CD4-positive, alpha-beta T cell treated with Interleukin-12 subunit alpha and Interleukin-12 subunit beta, for 1 hour (primary cell): ENCODE data around the gene OR8G1.
"Not testable (repeated sequence)": the region's sequence is repeated elsewhere in the genome, so short reads cannot be mapped to it uniquely, and the experiment has no call there.

Experiments
- DNase-seq: peaks from one replicate; pipeline ENCODE4 v3.0.0-alpha.2; 2020

Gene OR8G1

DNA sequence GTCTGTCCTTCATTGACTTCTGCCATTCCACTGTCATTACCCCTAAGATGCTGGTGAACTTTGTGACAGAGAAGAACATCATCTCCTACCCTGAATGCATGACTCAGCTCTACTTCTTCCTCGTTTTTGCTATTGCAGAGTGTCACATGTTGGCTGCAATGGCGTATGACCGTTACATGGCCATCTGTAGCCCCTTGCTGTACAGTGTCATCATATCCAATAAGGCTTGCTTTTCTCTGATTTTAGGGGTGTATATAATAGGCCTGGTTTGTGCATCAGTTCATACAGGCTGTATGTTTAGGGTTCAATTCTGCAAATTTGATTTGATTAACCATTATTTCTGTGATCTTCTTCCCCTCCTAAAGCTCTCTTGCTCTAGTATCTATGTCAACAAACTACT lies 9.0 kb downstream of the OR8G1 start:
- not testable (repeated sequence) for DNase-seq

DNA sequence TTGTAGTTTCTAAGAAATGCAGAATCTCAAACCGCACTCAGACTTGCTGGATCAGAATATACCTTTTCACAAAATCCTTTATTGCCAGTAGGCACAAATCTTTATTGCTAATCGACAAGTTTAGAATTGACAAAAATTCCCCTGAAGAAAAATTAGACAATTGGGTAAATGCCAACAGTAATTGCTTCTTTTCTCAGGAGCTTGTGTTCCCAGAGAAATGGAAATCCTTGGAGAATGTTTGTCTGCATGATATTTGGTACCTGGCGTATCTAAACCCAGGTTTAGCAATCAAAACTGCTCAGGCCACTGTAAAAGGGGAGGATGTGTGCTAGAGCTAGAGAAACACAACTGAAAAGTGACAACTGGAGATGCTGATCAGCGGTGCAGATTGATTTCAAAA lies 15.2 kb downstream of the OR8G1 start, which contains the start of gene OR8G5:
OR8G5 (plus strand) TSS at position 301 of the 400 bp plus-strand sequence. CDS start 8,556 bp downstream, outside the sequence.
- DNase-seq: no peak

DNA sequence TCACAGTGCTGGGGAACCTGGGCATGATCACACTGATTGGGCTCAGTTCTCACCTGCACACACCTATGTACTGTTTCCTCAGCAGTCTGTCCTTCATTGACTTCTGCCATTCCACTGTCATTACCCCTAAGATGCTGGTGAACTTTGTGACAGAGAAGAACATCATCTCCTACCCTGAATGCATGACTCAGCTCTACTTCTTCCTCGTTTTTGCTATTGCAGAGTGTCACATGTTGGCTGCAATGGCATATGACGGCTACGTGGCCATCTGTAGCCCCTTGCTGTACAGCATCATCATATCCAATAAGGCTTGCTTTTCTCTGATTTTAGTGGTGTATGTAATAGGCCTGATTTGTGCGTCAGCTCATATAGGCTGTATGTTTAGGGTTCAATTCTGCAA lies 24.1 kb downstream of the OR8G1 start:
- not testable (repeated sequence) for DNase-seq

DNA sequence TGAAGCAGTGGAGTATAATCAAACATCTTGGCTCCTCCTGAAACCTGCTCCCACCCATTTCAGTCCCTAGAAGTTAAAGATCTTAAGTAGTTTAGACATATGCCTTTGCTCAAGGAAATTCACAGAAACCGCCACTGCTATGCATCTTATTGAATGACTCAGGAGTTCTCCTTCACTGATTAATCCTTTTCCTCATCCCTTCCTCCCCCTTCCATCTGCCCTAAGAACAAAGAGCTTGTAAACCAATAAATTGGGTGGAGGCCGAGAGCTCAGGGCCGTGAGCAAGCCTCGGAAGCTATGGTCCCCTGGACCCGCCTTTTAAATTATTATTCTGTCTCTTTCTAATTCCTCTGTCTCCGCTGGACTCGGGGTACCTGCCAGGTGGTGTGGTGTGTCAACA lies 30.0 kb downstream of the OR8G1 start:
- not testable (repeated sequence) for DNase-seq

DNA sequence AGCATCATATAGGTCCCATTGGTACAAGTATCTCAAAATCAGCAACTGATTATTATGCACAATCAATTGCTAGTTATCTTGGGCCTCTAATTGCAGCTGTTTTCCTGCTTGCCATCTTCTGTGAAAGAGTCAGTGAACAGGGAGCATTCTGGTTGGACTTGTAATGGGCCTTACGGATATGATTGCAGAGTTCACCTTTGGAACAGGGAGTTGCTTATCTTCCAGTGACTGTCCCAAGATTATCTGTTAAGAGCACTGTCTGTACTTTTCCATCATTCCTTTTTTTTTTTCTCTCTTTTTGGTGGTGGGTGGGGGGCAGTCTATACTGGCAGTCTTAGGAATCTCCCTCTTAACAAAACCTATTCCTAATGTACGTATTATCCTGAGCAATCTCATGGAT lies 33.1 kb downstream of the OR8G1 start:
- no peak for DNase-seq

DNA sequence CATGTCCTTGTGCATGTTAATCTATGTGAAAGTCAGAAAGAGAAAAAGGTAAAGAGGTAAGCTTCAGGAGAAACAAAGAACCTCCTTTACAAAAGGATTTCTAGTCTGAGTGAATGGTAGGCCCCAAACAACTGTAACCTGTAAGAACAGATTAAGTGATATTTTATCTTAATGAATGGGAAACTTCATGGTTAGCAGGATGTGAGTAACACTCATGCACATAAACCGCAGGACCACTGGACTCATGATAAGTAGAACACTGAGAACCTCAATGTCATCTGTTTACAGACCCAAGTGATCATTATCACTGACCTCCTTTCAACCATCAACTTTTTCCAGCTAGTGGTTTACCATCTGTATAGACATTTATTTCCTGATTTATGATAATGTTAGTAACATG lies 35.2 kb downstream of the OR8G1 start:
- DNase-seq: no peak

DNA sequence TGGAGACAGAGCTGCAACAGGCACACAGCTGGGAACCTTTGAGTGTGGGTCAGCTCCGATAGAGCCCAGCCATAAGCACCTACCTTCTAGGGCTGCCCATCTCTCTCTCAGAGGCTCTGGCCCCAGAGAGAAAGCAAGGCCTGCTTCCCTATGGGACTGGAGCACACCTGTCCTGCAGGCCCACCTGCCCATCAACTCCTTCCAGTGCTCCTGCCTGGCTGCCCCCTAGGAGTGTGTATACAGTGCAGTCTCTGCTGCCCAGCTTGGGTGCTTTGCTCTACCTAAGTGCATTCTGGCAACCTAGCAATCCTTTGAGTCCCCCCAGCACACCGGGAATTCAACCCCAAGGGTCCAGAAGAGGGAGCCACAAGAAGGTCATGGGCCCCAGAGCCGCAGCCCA lies 36.3 kb downstream of the OR8G1 start:
- DNase-seq: no peak

DNA sequence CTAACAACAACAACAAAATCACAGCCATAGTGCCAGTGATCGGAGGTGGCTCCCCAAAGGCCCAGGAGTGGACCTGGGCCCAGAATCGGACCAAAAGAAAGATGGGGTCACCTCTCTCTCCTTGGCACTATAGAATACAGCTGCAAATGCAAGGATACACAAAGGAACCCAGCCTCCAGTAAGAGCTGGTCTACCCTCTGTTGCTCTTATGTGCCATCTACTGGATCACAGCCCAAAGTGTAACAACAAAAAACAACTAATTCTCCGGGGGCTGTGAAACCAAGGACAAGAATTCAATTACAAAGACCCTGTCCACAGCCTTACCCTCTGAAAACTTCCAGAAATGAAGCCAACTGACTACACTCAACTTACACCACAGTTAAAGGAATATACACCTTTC lies 36.9 kb downstream of the OR8G1 start:
- no peak for DNase-seq

DNA sequence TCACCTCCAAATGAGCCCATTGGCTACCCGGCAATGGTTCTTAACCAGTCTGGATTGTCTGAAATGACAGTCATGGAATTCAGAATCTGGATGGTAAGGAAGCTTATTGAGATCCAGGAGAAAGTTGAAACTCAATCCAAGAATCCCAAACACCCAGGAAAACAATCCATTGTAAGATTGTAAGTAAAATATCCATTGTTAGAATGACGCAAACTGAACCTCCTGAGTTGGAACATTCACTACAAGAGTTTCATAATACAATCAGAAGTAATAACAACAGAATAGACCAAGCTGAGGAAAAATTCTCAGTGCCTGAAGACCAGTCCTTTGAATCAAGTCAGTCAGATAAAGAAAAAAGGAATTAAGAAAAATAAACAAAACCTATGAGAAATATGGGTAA lies 37.4 kb downstream of the OR8G1 start:
- DNase-seq: no peak

DNA sequence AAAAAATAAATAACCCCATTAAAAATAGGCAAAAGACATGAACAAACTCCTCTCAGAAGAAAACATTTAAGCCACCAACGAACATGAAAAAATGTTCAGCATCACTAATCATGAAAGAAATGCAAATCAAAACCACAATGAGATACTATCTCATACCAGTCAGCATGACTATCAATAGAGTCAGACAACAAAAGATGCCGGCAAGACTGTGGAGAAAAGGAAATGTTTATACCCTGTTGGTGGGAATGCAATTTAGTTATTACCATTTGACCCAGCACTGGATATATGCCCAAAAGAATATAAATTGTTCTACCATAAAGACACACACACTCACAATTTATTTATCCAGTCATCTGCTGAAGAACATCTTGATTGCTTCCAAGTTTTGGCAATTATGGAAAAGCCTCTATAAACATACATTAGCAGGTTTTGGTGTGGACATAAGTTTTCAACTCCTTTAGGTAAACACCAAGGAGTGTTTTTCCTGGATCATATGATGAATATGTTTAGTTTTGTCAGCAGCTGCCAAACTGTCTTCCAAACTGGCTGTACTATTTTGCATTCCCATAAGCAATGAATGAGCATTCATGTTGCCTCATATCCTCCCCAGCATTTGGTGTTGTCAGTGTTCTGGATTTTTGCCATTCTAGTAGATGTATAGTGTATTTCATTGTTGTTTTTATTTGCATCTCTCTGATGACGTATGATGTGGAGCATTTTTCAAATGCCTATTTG lies 44.9 kb downstream of the OR8G1 start:
- no peak for DNase-seq

DNA sequence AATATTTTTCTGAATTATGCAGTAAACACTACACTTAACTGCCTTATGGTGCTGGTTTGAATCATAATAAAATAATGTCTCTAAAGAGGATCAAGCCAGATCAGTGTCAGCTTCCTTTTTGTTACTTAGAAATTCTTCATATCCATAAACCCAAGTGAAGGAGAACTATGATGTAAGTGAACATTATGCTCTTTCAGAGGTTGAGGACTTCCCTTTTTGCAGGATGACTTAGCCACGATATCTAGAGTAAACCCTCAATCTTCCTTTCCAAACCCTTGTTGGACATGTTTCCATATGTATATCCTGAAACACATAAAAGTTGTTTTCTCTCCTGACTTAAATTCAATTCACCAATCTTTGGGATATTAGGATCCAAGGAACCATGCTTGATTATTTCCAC lies 53.8 kb downstream of the OR8G1 start:
- DNase-seq: no peak

DNA sequence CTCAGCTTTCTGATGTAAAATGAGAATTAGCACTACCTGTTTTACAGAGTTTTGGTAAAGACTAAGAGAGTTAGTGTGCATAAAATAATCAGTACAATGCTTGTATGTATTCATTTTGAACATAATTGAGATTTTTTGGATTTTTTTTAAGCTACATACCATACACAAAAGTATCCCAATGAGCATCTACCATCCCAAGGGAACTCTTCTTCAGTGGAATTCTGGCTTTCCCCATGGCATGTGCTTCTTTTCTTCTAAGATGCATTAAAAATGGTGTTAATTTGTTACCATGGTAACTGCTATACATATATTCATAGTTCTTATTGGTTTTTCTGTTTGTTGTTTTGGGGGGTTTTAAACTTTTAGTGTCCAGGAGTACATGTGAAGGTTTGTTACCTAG lies 55.1 kb downstream of the OR8G1 start:
- DNase-seq: no peak

DNA sequence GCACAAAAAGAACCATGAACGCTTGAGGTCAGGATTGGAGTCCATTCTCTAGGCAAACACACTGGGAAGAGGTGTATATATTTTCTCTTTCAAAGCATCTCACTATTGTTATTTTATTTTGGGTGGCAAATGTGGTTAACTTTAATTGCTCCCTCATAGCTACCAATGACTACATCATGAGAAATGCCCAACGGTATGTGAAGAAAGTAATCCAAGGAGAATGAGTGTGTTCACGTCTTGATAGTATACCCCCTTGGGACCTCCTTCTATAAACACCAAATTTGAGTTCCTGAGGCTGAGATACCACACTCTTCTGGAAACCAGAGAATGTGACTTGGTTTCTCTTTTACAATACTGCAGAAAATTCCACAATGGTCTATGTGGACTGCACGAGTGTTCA lies 57.0 kb downstream of the OR8G1 start:
- DNase-seq: no peak

DNA sequence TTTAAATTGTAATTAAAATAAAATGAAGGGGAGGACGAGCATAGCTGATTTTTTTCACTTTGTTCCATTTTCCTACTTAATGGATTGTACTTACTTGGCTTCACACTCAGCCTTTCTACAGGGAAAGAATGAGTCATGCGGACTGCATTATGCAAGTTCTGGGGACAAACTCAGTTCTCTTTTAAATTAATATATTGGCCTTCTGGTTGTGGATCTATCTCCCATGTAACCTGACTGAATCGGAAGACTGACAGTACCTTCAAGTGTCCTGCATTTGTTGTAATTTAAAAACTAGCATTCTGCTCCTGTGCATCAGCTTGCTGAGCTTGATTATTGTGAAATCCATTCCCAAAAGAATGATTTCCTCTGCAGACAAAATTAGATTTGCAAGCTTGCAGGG lies 60.7 kb downstream of the OR8G1 start:
- no peak for DNase-seq

DNA sequence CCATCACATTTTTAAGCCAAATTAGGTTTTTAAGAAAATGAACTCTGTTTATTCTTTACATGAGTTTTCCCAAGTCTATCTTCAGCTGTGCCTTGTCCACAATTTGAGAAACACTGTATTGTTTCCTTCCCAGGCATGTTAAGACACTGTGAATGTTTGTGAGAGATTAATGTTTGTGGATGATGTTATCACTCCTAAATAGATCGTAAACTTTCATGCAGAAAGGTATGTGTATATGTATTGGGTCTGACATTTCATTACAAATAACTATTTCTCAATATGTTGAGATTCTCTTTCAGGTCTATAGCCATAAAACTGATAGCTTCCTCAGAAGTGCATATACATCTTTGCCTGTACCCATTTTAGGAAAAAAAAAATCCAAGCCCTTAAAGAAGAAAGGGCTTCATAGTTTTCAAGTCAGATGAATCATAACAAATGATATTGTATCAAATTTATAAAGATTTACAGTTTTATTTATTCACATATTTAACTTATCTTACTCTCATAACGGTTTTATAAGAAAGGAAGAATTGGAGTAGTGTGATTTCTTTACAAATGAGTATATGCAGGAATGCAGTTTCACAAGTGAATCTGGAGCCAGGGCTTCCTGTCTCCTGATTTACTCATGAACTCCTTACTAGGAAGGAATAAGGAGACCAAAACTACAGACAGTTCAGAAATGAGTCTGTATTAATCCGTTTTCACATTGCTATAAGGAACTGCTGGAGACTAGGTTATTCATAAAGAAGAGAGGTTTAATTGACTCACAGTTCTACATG lies 61.6 kb downstream of the OR8G1 start:
- no peak for DNase-seq
